GM21786 (cell line): ENCODE results near the gene B3GALT6.

Source experiments
- ATAC-seq: cut with Tn5 transposase; IDR thresholded peaks from one replicate; pipeline ENCODE4 v1.9.1; 2021; ENCODE audit not compliant: unreplicated experiment

The B3GALT6 gene

DNA sequence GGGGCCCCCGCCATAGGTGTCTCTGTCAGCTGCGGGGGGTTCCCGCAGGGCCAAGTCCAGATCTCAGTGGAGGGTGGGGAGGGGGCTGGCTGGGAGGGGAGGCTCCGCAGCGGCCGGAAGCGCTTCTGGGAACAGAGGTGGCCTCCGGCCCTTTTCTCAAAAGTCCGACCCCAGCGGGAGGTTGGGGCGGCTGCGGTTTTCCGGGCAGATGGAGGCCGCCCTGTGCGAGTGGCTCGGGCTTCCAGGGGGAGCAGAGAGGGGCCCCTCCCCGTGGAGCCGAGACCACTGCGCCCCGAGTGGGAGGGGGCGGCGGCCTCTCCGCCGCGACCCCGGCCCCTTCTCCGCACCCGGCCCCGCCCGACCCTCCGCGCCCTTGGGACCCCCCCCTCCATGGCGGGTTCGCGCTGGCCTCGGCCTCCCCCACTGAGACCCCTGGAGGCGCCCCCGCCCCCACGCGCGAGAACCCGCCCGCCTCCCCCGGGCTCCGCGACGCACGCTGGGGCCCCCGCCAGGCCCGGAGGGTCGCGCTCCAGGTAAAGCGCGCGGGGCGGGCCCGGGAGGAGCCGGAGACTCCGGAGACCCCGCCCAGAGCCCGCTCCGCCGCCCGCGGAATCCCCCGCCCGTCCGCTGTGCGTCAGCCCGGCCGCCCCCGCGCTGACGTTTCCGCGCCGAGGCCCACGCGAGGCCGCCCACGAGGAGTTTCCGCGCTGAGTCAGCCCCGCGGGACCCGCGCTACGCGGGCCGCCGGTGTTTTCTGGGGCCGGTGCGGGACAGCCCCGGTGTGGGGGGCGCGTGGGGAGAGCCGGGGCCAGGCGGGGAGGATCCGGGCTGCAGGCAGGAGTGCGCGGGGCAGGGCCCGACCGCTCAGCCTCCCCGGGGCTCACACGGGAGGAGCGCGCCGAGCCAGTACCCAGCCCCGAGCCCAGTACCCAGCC, 30.9 kb upstream of the B3GALT6 start:
- ATAC-seq = no peak

DNA sequence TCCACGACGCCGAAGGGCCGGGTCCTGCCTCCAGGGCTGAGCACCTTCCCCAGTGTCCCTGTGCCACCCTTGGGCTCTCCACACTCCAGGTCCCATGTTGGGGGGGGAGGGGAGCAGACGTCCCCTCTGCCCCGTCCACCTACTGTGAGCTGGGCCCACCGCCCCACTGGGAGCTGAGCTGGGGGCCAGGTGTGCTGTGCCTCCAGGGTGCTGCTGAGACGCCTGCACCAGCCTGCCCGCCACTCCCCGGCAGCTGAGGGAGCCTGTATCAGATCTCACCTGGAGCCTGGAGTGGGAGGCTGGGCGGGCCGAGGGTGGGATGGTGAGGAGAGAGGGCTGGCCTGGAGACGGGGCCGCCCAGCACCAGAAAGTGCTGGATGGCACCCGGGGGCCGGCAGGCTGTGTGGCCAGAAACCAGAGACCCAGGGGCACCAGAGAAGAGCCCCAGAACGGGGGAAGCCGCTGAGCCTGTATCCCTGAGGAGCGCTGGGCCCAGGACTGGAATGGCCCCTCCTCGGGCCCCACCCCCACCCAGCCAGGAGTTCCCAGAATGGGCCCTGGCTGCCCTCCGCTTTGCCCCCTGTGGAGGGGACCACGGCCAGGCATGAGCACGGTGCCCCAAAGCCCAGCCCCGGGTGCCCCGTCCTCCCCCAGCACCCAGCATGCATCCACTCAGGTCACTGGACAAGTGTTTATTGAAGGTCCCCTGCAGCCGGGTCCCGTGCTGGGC, 29.0 kb upstream of the B3GALT6 start:
- ATAC-seq = no peak

DNA sequence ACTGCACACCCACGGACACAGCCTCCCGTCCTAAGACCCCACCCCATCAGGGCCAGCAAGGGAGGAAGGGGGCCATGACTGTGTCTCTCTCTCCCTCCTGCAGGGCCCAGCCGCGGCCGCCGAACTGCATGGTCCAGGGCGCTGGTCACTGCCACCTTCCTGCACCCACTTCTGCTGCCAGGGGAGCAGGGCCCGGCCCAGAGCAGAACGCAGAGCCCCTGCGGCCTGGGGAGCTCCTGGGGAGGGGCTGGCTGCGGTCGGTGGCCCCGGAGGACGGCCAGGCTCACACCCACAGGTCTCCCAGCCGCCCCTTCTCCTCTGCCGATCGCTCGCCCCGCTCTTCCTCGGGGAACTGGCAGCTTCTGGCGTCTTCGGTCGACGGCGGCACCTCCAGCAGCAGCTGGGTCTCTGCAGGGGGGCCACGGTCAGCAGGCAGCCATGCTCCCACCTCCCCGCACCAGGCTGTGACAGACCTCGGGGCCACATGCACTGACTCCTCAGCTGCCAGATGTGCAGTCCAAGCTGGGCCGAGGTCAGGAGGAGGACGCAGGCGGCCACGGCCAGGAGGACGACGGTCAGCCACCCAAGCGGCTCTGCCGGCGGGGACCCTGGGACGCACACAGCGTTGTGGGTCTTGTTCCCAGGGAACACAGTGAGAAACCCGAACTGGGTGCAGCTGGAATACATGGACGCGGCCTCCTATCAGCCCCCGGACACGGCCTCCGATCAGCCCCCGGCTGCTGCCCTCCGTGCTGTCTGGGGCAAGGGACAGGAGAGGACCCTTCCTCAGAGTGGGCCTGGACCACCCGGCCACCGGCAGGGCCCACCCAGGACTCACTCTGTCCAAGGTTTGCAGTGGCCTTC, 28.2 kb upstream of the B3GALT6 start:
- ATAC-seq = no peak

DNA sequence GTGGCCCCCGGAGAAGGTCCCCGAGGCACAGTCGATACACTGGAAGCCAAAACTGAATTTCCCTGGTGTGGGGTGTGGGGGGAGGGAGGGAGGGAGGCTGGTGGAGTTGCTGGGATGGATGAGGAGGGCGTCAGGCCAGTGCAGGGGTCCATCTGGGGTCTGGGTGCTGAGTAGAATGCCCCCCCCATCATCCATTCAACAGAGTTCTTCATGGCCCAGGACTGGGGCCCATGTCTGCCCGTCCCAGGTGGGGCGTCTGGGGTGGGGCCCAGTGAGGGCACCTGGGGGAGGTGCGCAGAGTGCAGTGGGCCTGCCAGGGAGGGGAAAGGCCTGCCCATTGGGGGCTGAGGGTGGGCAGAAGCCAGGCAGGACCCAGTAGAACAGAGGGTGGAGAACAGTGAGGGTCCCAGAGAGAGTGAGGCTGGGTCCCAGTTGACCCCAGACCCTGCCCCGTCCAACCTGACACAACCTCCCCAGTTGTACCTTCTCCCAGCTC, 27.6 kb upstream of the B3GALT6 start:
- ATAC-seq = no peak

DNA sequence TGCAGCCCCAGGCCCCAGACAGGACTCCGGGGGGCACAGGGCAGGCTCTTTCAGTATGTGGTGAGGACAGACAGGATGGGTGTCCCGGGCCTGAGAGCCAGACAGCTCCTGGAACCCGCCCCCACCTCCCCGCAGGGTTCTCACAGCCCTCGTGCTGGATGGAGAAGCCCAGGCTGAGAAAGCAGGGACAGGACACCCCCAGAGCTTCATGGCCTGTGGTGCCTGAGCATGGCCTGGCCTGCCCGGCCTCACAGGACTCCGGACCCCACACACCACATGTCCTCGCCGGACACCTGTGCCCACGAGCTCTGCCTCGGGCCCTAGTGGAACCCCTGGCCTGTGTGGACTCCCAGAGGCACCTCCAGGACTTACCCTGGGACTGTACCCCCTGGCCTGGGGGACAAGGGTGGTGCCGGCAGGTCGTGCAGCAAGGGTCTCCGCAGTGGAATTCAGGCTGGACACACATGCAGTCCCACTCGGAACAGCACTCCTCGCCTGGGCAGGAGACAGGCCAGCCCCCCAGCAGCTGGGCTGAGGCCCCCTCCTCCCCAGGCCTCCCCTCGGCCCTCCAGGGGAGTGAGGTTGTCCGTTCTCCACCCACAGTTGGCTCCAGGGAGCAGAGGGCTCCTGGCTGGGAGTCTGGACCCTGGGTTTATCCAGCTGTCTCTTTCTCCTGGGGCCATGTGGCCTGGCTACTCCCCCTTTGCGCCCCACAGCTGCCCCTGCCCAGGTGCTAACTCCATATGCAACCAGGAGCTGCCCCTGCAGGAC, 26.9 kb upstream of the B3GALT6 start:
- no peak for ATAC-seq

DNA sequence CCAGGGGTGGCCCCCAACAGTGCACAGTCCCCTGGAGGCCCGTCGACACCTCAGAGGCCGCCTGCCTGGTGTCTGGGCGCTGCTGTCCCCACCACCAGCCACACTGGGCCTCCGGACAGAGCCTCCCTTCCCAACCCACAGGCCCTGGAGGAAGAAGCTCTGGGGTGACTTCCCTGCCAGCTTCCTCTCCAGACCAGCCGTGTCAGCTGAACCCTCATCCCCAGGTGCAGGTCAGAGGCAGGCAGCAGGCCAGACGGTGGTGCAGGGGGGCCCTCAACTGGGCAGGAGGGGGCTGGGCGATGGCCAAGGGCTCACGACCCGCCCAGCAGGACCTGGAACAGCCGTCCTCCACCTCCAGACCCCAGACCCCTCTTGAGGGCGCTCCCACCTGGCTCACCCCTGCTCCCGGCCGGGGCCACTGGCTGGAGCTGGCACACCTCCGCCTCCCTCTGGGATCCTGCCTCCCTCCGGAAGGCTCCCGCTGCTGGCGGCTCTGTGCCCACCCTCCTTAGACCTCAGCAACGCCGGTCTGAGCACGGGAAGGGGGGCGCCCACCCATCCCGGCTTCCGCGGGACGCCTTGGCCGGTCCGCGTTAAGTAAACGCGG, 26.2 kb upstream of the B3GALT6 start:
- ATAC-seq = no peak

DNA sequence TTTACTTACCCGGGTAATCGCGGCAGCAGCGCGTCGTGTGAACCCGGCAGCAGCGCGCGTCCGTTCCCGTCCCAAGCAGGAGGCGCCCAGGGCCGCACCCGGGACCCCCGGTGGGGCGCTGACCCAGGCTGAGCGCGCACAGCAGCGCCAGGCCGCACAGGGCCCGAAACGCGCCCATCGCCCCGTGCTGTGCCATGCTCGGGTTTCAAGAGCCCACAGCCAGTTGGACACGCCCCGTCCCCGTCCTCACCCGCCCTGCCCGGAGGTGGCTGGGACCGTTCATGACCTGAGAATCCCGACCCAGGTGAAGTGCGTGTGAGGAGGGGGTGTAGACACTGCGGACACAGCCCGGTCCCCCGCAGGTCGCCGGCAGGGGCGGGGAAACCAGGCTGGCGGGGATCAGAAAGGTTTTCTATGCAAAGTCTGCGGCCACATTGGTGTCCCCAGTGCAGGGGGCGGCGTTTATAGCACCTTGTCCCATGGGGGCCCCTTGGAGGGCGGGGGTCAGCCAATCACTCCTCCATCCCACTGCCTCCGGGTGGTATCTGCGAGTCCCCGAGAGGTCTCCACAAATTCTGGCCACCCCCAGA, 25.6 kb upstream of the B3GALT6 start, which contains the start of gene TNFRSF18:
TSS of gene TNFRSF18 (minus strand) at position 217 of the 590 bp plus-strand sequence. CDS start at position 196, 21 bp downstream.
- no peak for ATAC-seq

DNA sequence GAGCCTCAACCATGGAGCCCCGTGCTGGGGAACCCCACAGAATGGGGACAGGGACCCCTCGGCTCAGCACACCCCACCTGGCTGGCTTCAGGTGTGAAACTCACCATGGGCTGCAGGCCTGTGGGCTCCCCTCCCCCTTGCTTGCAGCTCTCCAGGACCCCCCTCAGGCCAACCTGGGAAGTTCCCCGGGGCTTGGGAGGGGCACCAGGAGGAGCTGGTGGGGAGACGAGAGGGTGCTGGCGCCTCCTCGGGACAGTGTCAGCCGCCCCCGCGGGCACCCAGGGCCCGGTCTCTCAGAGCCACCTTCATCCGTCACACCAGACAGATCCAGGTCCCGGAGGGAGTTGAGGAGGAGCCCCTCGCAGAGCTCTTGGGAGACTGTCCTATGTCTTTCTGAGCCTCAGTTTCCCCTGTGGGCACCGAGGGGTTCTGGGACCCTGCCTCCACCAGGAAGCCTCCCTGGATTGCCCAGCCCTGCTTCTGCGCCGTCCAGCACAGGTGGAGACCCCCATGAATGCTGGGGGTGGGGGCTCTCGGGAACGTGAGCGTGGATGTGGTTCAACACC, 25.0 kb upstream of the B3GALT6 start:
- ATAC-seq = no peak

DNA sequence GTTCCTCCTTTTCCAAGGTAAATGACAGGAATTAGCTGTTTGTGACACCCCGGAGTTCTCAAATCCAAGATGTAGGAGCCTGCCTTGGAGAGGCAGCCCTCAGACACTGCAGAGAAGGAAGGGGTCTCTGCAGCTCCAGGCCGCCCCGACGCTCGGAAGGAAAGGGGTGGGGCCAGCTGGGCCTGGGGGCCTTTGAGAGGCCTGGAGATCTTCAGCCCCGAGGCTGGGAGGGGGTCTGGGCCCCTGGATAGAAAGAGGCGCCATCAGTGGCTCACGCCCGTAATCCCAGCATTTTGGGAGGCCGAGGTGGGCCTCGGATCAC, 24.5 kb upstream of the B3GALT6 start:
- ATAC-seq = no peak

DNA sequence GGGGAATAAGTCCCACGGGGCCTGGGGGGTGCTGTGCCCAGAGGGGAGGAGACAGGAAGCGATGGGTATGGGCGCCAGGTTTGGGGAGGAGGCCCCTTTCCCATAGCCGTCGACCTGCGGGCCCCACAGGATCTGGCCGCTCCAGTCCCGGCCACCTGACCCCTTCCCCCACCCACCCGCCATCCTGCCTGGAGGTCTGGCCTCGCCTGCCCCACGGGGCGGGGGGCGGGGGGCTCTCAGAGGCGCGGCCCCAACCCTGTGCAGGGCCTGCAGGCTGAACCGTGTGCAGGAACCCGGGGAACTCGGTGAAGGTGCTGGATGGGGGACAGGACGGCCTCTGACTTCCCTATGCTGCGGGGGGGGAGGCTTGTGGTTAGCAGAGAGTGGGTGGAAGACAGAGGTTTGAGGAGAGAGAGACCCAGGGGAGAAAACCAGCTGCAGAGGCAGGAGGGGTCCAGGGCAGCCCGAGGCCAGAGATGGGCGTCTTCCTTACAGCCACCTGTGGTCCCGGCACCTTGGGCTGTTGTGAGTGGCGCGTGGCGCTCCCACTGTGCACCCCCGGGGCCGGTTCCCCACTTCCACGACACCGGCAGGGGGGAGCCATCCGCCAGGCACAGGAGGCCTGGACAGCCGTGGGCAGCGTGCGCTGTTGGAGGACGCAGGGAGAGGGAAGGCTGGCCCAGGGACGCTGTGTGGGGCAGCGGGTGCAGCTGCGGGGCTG, 23.2 kb upstream of the B3GALT6 start:
- no peak for ATAC-seq

DNA sequence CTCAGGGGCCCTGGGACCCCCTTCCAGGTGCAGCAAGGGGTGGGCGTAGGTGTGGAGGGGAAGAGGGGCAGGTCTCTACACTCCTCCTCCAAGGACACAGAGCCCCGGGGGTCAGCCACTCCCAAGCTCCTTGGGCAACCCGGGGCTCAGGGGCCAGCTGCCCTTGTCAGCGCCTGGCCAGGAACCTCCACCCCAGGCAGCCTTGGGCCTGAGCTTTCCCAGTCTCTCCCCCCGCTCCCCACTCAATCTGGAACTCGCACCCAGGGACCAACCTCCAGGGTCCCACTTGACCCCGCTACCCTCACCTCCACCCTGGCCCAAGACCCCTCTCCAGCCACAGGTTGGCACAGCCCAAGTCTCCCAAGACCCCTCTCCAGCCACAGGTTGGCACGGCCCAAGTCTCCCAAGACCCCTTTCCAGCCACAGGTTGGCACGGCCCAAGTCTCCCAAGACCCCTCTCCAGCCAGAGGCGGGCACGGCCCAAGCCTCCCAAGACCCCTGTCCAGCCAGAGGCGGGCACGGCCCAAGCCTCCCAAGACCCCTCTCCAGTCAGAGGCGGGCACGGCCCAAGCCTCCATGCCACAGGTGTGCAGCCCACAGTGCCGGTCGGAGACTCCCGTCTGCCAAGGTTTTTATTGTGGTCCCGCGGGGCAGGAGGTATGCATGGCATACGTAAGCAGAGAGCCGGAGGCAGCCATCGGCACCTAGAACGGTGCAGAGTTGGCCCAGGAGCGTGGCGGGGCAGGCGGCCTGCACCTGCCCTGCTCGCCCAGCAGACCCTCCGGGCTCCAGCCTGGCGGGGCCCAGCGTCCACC, 21.1 kb upstream of the B3GALT6 start:
- ATAC-seq = no peak

DNA sequence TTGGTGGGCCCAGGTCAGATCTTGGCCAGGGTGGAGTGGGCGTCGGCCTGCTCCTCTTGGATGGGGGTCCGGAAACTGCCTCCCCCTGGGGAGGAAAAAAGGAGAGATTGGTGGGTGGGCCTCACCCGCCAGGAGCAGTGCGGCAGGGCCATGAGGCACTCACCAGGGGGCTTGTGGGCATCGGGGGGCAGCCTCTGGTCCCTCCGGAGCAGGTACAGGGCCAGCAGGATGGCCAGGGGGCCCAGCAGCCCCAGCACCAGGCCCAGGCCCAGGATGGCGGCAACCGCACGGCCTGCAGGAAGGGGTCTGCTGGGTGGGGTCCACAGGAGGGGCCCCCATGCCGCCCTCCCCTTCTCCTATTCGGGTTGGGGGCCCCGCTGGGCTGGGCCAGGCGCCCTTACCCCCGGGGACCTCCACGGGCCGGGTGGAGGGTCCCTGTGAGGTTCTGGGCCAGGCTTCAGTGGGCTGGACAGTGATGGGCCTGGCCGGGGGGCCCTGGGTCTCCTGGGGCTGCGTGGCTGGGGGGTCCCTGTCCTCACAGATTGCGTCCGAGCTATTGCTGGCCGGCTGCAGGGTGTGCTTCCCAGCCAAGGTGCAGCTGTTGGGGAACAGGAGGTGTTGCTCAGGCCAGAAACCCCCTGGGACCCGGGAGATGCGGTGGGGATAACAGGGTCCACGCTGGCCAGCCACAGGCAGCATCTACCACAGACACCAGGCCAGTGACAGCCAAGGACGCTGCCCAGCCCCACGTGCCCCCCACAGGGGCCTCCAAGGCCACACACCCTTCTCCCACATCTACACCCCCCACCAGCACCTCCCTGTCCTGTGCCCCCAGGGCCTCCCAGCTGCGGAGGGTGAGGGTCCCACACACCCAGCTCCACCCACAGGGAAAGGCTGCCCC, 20.2 kb upstream of the B3GALT6 start:
- ATAC-seq = no peak

DNA sequence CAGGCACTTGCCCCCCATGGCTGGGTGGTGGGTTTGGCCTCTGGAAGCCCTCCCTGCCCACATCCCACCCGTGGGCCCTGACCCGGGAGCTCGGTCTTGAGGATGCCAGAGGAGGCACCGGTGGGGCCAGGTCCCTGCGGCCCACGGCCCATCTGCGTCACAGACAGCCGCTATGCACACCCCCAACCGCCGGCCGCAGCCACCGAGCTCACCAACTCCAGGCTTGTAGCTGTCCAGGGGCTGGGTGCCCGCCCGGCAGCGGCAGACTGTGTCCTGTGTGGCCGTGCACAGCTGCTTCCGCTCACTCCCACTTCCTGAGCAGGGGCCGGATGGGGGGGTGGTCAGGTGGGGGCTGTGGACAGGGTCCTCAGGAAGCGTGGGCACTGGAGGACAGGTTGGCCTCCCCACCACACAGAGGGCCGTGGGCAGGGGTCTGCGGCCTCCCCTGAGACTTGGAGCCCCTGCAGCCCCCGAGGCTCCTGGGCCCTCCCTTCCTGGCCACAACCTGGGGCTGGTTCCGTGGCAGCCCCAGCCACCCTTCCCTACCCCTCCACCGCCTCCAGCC, 19.2 kb upstream of the B3GALT6 start:
- no peak for ATAC-seq

DNA sequence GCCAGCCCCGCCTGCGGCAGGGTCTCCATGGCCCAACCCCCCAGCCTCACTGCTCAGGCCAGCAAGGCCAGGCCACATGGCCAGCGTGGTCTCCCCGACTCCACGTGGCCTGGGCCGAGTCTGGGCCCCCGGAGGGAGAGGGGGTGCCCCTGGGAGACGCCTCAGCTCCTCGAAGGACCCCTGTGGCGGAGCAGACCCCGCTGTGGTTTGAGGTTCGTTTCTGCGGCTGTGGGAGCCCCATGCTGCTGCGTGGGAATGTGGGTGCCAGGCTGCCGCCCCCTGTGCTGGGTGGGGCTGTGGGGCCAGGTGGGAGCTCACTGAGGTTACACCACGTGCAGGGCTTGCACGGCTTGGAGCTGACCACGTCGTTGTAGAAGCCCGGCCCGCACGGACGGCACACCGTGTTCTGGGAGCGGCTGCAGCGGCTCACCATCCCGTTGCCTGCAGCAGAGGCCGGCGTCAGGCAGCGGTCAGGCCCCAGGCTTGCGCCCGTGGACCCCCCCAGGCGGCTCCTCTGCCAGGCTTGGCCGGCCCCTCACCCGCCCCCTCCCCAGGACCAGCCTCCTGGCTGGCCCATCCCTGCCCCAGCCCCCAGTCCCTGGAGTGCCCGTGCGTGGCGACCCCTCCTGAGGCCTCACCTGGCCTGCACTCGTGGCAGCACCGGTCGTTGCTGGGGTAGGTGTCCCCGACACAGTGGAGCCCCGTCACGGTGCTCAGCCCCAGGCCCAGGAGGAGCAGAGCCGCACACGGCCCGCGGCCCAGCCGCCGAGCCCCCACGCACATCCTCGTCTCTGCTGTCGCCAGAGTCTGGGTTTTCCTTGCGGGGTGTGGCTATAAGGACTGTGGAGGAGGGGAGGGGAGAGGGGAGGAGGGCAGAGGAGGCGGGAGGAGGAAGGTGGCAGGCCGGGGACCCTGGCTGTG, 18.4 kb upstream of the B3GALT6 start, which contains the start of gene TNFRSF4:
TSS of gene TNFRSF4 (minus strand) at position 809 of the 921 bp plus-strand sequence. CDS start at position 783, 26 bp downstream.
- no peak for ATAC-seq

DNA sequence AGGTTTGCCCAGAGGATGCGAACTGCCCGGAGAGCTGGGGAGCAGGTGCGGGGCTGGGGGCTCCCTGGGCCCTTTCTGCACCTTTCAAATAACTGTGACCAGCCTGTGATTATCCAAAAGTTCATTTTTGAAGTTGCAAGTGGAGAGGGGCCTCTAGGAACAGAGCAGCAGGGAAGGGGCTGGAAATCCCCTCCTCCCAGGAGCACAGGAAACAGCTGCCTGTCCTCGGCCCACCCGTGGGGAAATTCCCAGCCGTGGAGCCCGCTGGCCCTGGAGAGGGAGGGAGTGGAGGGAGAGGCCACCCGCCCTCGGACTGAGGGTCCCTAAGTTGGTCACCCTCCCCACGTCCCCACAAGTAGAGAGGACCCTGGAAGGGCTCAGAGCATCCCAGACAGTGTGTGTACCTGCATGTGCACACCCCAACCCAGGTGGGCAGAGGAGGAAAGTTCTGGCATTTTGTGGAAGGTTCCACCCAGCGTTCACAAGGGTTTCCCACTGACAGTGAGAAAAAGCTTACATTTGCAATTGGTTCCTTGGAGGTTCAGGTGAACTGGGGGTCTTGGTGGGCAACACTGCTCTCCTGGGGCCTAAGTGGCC, 16.9 kb upstream of the B3GALT6 start:
- no peak for ATAC-seq
